PC-3 (cell line): ENCODE results near the gene ANKRD35. TPM values are rescaled to one million over a fixed set of nuclear protein-coding genes. Genes with fewer than 3 reads are reported as not detected.

Experiments
- ATAC-seq: fragments of 200-7000 bp; cut with Tn5 transposase; 2 replicates; pipeline ENCODE4 v1.9.1; 2020; ENCODE audit warnings: mild to moderate bottlenecking, moderate library complexity
- BruUV-seq: library from RNA; stranded (reverse); fragments of 400-500 nt; replicated peaks from 2 replicates; lab custom pipeline; 2021; lab: Mats Ljungman, UMichigan
- CTCF ChIA-PET: fragments of 300-600 bp; sonication (Branson Sonifier 250); formaldehyde crosslinking; loops from one replicate; lab custom pipeline; 2022; ENCODE audit warnings: antibody characterized with exemption; lab: Charles Lee
- POLR2A ChIA-PET: fragments of 300-600 bp; sonication (Branson Sonifier 250); formaldehyde crosslinking; loops from one replicate; lab custom pipeline; 2022; ENCODE audit warnings: antibody characterized with exemption; ENCODE audit not compliant: unreplicated experiment; lab: Charles Lee
- DNase-seq: peaks from one replicate; pipeline ENCODE4 v3.0.0-alpha.2; 2015
- H2AFZ ChIP-seq: fragments of 300-600 bp; sonication (generic); 2 replicates; pipeline ENCODE4 v1.6.0; 2016; ENCODE audit warnings: antibody characterized with exemption, low read length
- H3F3A ChIP-seq: fragments of 300-600 bp; sonication (generic); one replicate; pipeline ENCODE4 v1.6.0; 2017; ENCODE audit warnings: antibody characterized with exemption, low read length, control low read depth, mild to moderate bottlenecking; ENCODE audit not compliant: unreplicated experiment
- H3K27ac ChIP-seq: fragments of 300-600 bp; sonication (generic); 2 replicates; pipeline ENCODE4 v1.5.1; 2016; ENCODE audit warnings: mild to moderate bottlenecking, low read length
- H3K27me3 ChIP-seq: fragments of 300-600 bp; sonication (generic); 2 replicates; pipeline ENCODE4 v1.6.1; 2016; ENCODE audit warnings: low read length, mixed read lengths
- H3K36me3 ChIP-seq: fragments of 300-600 bp; sonication (generic); 2 replicates; pipeline ENCODE4 v1.6.1; 2016; ENCODE audit warnings: low read depth, mixed run types, low read length, mixed read lengths
- H3K4me1 ChIP-seq: fragments of 300-600 bp; sonication (generic); 2 replicates; pipeline ENCODE4 v1.5.1; 2016; ENCODE audit warnings: low read length; ENCODE audit not compliant: insufficient read depth
- H3K4me2 ChIP-seq: fragments of 300-600 bp; sonication (generic); 2 replicates; pipeline ENCODE4 v1.6.0; 2016; ENCODE audit warnings: low read length
- H3K4me3 ChIP-seq: fragments of 300-600 bp; sonication (generic); 2 replicates; pipeline ENCODE4 v1.5.1; 2016; ENCODE audit warnings: mild to moderate bottlenecking, low read length, mixed read lengths
- H3K79me2 ChIP-seq: fragments of 300-600 bp; sonication (generic); 2 replicates; pipeline ENCODE4 v1.6.1; 2017; ENCODE audit warnings: low read length, mixed read lengths
- H3K9ac ChIP-seq: fragments of 300-600 bp; sonication (generic); 2 replicates; pipeline ENCODE4 v1.6.0; 2016; ENCODE audit warnings: mild to moderate bottlenecking, low read length
- H3K9me2 ChIP-seq: fragments of 300-600 bp; sonication (generic); replicated peaks from 2 replicates; pipeline ENCODE4 v1.6.1; 2016; ENCODE audit warnings: mixed run types, low read length, mixed read lengths
- H3K9me3 ChIP-seq: fragments of 300-600 bp; sonication (generic); 2 replicates; pipeline ENCODE4 v1.6.1; 2016; ENCODE audit warnings: low read length, mixed read lengths
- H4K20me1 ChIP-seq: fragments of 300-600 bp; sonication (generic); 2 replicates; pipeline ENCODE4 v1.6.1; 2016; ENCODE audit warnings: low read length, mixed read lengths
- CTCF ChIP-seq: fragments of 300-600 bp; sonication (generic); conservative IDR thresholded peaks from 2 replicates; pipeline ENCODE4 v1.5.1; 2017; ENCODE audit warnings: antibody characterized with exemption, low read depth, mild to moderate bottlenecking, low read length
- EZH2 ChIP-seq: fragments of 300-600 bp; sonication (generic); IDR thresholded peaks from one replicate; pipeline ENCODE4 v1.6.1; 2017; ENCODE audit warnings: antibody characterized with exemption, mild to moderate bottlenecking, low read length; ENCODE audit not compliant: unreplicated experiment
- EZH2phosphoT487 ChIP-seq: fragments of 300-600 bp; sonication (generic); IDR thresholded peaks from 2 replicates; pipeline ENCODE4 v1.6.1; 2018; ENCODE audit warnings: mild to moderate bottlenecking, antibody characterized with exemption, low read length, borderline replicate concordance
- intact Hi-C: fragments of 100-400 bp; cut with micrococcal nuclease; formaldehyde crosslinking; loops from 2 replicates; pipeline ENCODE4 v1.9.0; 2023
- total RNA-seq: library from RNA; depleted of rRNA; stranded (reverse); fragments of >200 nt; gene quantifications from 2 replicates; pipeline ENCODE4 v1.2.3, GENCODE V29; 2014

Gene ANKRD35
- total RNA-seq, 1 experiment from 2014 or later = 0.07 TPM

- no peak overlapping the region for H3K9ac ChIP-seq
- H3K4me3 ChIP-seq = no peak overlapping the region
- TF ChIP-seq CTCF = no peak
- no peak for TF ChIP-seq EZH2
- TF ChIP-seq EZH2phosphoT487 = no peak
- H3K27me3 ChIP-seq = no peaks in the 10 kb centered on the region
- BruUV-seq = no TSS peak
- ATAC-seq (no peak; the same call in 1 of the 2 replicates), DNase-seq (no peak)
- no peak overlapping the region for H3K27ac ChIP-seq
- H3K36me3 ChIP-seq = no peaks in the 10 kb centered on the region
- POLR2A ChIA-PET = no interaction called here
- H3K9me3 ChIP-seq = no peaks in the 10 kb centered on the region
- peaks cover 11% of the 10 kb centered on the region; the same call in 1 of the 2 replicates for H3K4me1 ChIP-seq
- H4K20me1 ChIP-seq = no peaks in the 10 kb centered on the region
- H3K79me2 ChIP-seq = no peaks in the 10 kb centered on the region
- H3K4me2 ChIP-seq = no peak overlapping the region
- H3K9me2 ChIP-seq = no peaks in the 10 kb centered on the region
- CTCF ChIA-PET = no interaction called here
- intact Hi-C loops = no loop called here
- H2AFZ ChIP-seq = no peak overlapping the region
- H3F3A ChIP-seq = no peaks in the 10 kb centered on the region
Observed at GRCh38 chr1:145878724-145879123, 6.9 kb downstream of the ANKRD35 start.

GRCh38 chr1:145877923-145878486 is 7.7 kb downstream of the ANKRD35 start:
- H3K4me1 ChIP-seq = peaks cover 11% of the 10 kb centered on the region; the same call in 1 of the 2 replicates
- TF ChIP-seq CTCF (no peak), EZH2phosphoT487 (no peak), EZH2 (no peak)
- no peaks in the 10 kb centered on the region for H3K27me3 ChIP-seq
- intact Hi-C loops = no loop called here
- DNase-seq = peak; percentile 33
- no peak; the same call in 1 of the 2 replicates for ATAC-seq
- H3K4me3 ChIP-seq = no peak overlapping the region
- BruUV-seq = no TSS peak
- no peaks in the 10 kb centered on the region for H3K79me2 ChIP-seq
- no peaks in the 10 kb centered on the region for H3K9me2 ChIP-seq
- ChIA-PET POLR2A (no interaction called here), CTCF (no interaction called here)
- H3F3A ChIP-seq = no peaks in the 10 kb centered on the region
- H3K36me3 ChIP-seq = no peaks in the 10 kb centered on the region
- no peak overlapping the region for H3K9ac ChIP-seq
- H3K27ac ChIP-seq = no peak overlapping the region
- H4K20me1 ChIP-seq = no peaks in the 10 kb centered on the region
- H2AFZ ChIP-seq = 0 out of 2 replicates have a peak overlapping the region, but pooled peaks have one; percentile 7
- H3K4me2 ChIP-seq = no peak overlapping the region
- H3K9me3 ChIP-seq = no peaks in the 10 kb centered on the region

GRCh38 chr1:145874646-145875045 is 11.0 kb downstream of the ANKRD35 start:
- ATAC-seq (no peak), DNase-seq (no peak)
- Histone ChIP-seq H3K9ac (no peak overlapping the region), H3K9me2 (no peaks in the 10 kb centered on the region), H3F3A (no peaks in the 10 kb centered on the region), H3K27ac (no peak overlapping the region), H3K79me2 (no peaks in the 10 kb centered on the region), H3K4me2 (no peak overlapping the region), H3K27me3 (no peaks in the 10 kb centered on the region), H2AFZ (no peak overlapping the region), H4K20me1 (no peaks in the 10 kb centered on the region), H3K4me1 (peaks cover 11% of the 10 kb centered on the region; the same call in 1 of the 2 replicates), H3K4me3 (no peak overlapping the region), H3K9me3 (no peaks in the 10 kb centered on the region), H3K36me3 (no peaks in the 10 kb centered on the region)
- ChIA-PET CTCF (no interaction called here), POLR2A (no interaction called here)
- intact Hi-C loops = no loop called here
- no TSS peak for BruUV-seq
- TF ChIP-seq EZH2 = no peak
- TF ChIP-seq CTCF = no peak
- no peak for TF ChIP-seq EZH2phosphoT487
